KMS-11 (cell line): ENCODE results near the gene SORCS2.

Experiments used
- H2AFZ ChIP-seq: fragments of 200-600 bp; sonication (generic); 2 replicates; pipeline ENCODE4 v1.6.1; 2016; ENCODE audit warnings: antibody characterized with exemption, mixed run types, low read depth
- H3K27ac ChIP-seq: fragments of 200-600 bp; sonication (generic); 2 replicates; pipeline ENCODE4 v1.6.1; 2016; ENCODE audit warnings: mild to moderate bottlenecking, mixed run types
- H3K27me3 ChIP-seq: fragments of 200-600 bp; sonication (generic); 2 replicates; pipeline ENCODE4 v1.6.1; 2017; ENCODE audit warnings: mild to moderate bottlenecking, low read depth, mixed run types, moderate library complexity; ENCODE audit not compliant: insufficient read depth
- H3K36me3 ChIP-seq: fragments of 200-600 bp; sonication (generic); 2 replicates; pipeline ENCODE4 v1.6.1; 2017; ENCODE audit warnings: mild to moderate bottlenecking, mixed run types; ENCODE audit not compliant: insufficient read depth
- H3K4me1 ChIP-seq: fragments of 200-600 bp; sonication (generic); 2 replicates; pipeline ENCODE4 v1.6.1; 2016; ENCODE audit warnings: mild to moderate bottlenecking, low read depth, mixed run types; ENCODE audit not compliant: poor library complexity, severe bottlenecking
- H3K4me2 ChIP-seq: fragments of 200-600 bp; sonication (generic); 2 replicates; pipeline ENCODE4 v1.7.0; 2016; ENCODE audit warnings: mild to moderate bottlenecking, mixed run types
- H3K4me3 ChIP-seq: fragments of 200-600 bp; sonication (generic); IDR thresholded peaks from 2 replicates; pipeline ENCODE4 v1.6.1; 2017; ENCODE audit warnings: low read depth, low read length, mixed read lengths; ENCODE audit not compliant: insufficient read depth
- H3K79me2 ChIP-seq: fragments of 200-600 bp; sonication (generic); 2 replicates; pipeline ENCODE4 v1.6.1; 2016; ENCODE audit warnings: low read depth, mixed run types; ENCODE audit not compliant: insufficient read depth
- H3K9ac ChIP-seq: fragments of 200-600 bp; sonication (generic); 2 replicates; pipeline ENCODE4 v1.6.1; 2016; ENCODE audit warnings: mild to moderate bottlenecking, mixed run types
- H4K20me1 ChIP-seq: fragments of 200-600 bp; sonication (generic); 2 replicates; pipeline ENCODE4 v1.6.1; 2016; ENCODE audit warnings: mild to moderate bottlenecking, mixed run types; ENCODE audit not compliant: insufficient read depth
- TF ChIP-seq, protein P1 (sequence below): fragments of 200-600 bp; sonication (generic); conservative IDR thresholded peaks from 2 replicates; pipeline ENCODE4 v1.6.1; 2017; ENCODE audit warnings: low read depth, mild to moderate bottlenecking, antibody characterized with exemption, low read length, moderate library complexity, mixed read lengths

The SORCS2 gene

GRCh38 chr4:7237873-7238272 lies 45.5 kb downstream of the SORCS2 start:
- Histone ChIP-seq H3K4me3 (no peak overlapping the region), H3K36me3 (no peaks in the 10 kb centered on the region), H3K9ac (no peak overlapping the region), H3K27ac (no peak overlapping the region), H3K79me2 (no peaks in the 10 kb centered on the region), H3K4me1 (no peaks in the 10 kb centered on the region), H3K4me2 (no peak overlapping the region), H4K20me1 (no peaks in the 10 kb centered on the region), H2AFZ (no peak overlapping the region), H3K27me3 (peaks cover 16% of the 10 kb centered on the region; the same call in 1 of the 2 replicates)
- TF ChIP-seq, protein P1, sequence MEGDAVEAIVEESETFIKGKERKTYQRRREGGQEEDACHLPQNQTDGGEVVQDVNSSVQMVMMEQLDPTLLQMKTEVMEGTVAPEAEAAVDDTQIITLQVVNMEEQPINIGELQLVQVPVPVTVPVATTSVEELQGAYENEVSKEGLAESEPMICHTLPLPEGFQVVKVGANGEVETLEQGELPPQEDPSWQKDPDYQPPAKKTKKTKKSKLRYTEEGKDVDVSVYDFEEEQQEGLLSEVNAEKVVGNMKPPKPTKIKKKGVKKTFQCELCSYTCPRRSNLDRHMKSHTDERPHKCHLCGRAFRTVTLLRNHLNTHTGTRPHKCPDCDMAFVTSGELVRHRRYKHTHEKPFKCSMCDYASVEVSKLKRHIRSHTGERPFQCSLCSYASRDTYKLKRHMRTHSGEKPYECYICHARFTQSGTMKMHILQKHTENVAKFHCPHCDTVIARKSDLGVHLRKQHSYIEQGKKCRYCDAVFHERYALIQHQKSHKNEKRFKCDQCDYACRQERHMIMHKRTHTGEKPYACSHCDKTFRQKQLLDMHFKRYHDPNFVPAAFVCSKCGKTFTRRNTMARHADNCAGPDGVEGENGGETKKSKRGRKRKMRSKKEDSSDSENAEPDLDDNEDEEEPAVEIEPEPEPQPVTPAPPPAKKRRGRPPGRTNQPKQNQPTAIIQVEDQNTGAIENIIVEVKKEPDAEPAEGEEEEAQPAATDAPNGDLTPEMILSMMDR = no peak

DNA sequence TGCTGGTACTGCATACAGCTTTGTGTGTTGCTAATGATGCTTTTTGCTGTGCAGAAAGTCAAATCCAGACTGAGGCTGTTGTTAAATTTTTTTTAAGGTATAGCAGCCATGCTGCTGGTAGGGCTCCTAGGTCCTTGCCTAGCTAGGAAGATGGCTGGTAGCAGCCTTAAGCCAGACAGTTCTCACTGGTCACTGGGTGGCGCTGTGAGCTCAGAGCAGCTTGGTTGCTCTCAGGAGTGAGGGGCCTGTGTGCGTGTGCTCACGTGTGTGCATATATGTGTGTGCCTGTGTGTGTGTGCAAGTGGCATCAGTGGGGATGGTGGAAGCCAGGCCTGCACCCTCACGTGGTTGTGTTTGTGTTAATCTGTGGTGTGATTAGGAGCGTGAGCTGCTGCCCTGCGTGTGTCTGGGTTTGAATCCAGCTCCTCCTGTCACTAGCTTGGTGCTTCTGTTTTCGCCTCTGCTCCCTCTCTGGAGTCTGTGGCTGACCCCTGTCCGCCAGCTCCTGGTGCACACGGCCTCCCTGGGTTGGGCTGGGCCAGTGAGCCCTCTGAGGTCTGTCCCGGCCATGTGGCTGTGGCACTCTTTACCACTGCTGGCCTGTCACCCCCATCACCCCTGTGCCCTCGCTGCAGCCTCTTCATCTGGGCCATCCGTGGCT lies 46.1 kb downstream of the SORCS2 start:
- Histone ChIP-seq H4K20me1 (no peaks in the 10 kb centered on the region), H3K9ac (no peak overlapping the region), H3K4me3 (no peak overlapping the region), H3K79me2 (no peaks in the 10 kb centered on the region), H2AFZ (no peak overlapping the region), H3K4me1 (no peaks in the 10 kb centered on the region), H3K4me2 (no peak overlapping the region), H3K27ac (no peak overlapping the region), H3K36me3 (no peaks in the 10 kb centered on the region), H3K27me3 (peaks cover 16% of the 10 kb centered on the region; the same call in 1 of the 2 replicates)
- TF ChIP-seq, protein P1 = 0 out of 2 replicates have a peak, but pooled peaks have one; percentile 14

DNA sequence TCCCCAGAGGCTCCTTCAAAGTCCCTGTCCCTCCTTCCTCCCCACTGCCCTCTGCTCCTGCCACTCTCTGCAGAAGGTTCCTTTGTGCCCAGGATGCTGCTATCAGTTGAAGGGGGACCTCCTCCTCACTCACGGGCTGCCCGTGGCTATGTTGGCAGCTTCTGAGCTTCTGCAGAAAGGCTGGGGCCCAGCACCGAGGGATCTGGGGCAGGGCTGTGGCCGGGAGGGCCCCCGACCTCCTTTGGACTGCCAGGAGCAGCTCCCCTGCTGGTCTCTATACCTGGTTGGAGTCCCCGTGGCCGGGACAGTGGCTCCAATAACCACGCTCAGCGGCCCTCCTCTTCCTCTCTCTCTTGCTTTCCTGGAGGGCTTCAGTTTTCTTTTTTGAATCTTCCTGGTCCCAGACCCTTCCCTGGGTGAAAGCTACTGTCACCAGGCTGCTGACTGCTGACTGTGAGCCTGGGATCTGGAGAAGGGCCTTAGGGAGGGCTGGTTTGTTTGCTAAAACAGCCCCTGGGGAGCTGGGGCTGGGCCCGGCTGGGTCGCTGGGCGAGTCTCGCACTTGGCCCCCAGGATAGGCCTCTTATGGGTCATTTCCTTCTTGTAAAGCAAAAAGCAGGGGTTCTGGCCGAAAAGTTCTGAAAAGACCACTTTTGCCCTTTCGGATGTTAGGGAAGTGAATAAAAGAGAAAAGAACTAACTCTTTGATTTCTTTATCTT lies 46.9 kb downstream of the SORCS2 start:
- no peak overlapping the region for H3K9ac ChIP-seq
- no peak overlapping the region for H3K4me3 ChIP-seq
- no peaks in the 10 kb centered on the region for H3K79me2 ChIP-seq
- no peaks in the 10 kb centered on the region for H3K36me3 ChIP-seq
- no peak overlapping the region for H2AFZ ChIP-seq
- no peak overlapping the region for H3K4me2 ChIP-seq
- no peaks in the 10 kb centered on the region for H3K4me1 ChIP-seq
- no peaks in the 10 kb centered on the region for H4K20me1 ChIP-seq
- TF ChIP-seq, protein P1 = no peak
- H3K27ac ChIP-seq = no peak overlapping the region
- peaks cover 16% of the 10 kb centered on the region; the same call in 1 of the 2 replicates for H3K27me3 ChIP-seq

GRCh38 chr4:7239844-7240243 lies 47.5 kb downstream of the SORCS2 start:
- H3K4me2 ChIP-seq = no peak overlapping the region
- no peak overlapping the region for H3K4me3 ChIP-seq
- no peaks in the 10 kb centered on the region for H3K79me2 ChIP-seq
- no peak overlapping the region for H3K9ac ChIP-seq
- H2AFZ ChIP-seq = no peak overlapping the region
- peaks cover 16% of the 10 kb centered on the region; the same call in 1 of the 2 replicates for H3K27me3 ChIP-seq
- TF ChIP-seq, protein P1 = no peak
- no peaks in the 10 kb centered on the region for H4K20me1 ChIP-seq
- no peak overlapping the region for H3K27ac ChIP-seq
- no peaks in the 10 kb centered on the region for H3K36me3 ChIP-seq
- H3K4me1 ChIP-seq = no peaks in the 10 kb centered on the region
